DOHH2 (cell line): ENCODE data around the gene RHOT2.

ENCODE experiments used
- EZH2phosphoT487 ChIP-seq: fragments of 200-600 bp; sonication (generic); IDR thresholded peaks from 2 replicates; pipeline ENCODE4 v1.6.1; 2017; ENCODE audit warnings: borderline replicate concordance, mild to moderate bottlenecking, antibody characterized with exemption, low read length, moderate library complexity, mixed read lengths
- TF ChIP-seq, protein P1 (sequence below): fragments of 200-600 bp; sonication (generic); IDR thresholded peaks from one replicate; pipeline ENCODE4 v1.5.1; 2014; ENCODE audit warnings: antibody characterized with exemption, mild to moderate bottlenecking, low read depth, low read length; ENCODE audit not compliant: poor library complexity, severe bottlenecking

DNA sequence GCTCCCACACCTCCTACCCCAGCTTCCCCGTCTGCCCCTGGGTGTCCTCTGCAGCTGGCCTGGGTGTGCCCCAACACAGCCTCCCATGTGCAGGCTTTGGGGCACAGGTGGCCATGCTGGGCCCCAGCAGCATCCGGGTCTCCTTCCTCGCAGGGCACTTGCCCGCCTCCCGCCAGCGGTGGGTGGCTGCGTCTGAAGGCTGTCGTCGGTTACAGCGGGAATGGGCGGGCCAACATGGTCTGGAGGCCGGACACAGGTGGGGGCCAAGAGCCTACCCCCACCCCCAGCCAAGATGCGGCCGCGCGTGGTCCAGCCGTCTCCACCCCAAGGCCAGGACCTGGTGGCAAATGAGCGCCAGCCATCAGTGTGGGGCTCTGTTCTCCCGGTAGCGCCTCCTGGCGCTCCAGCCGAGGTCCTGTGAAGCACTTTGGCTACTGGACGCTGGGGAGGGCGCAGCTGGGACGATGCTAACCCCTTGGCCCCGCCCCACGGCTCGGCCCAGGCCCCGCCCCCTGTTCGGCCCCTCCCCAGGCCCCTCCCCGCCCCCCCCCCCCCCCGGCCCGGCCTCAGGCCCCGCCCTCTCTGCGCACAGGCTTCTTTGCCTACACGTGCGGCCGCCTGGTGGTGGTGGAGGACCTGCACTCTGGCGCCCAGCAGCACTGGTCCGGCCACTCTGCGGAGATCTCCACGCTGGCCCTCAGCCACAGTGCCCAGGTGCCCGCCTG, 7.3 kb upstream of the RHOT2 start:
- TF ChIP-seq, protein P1, sequence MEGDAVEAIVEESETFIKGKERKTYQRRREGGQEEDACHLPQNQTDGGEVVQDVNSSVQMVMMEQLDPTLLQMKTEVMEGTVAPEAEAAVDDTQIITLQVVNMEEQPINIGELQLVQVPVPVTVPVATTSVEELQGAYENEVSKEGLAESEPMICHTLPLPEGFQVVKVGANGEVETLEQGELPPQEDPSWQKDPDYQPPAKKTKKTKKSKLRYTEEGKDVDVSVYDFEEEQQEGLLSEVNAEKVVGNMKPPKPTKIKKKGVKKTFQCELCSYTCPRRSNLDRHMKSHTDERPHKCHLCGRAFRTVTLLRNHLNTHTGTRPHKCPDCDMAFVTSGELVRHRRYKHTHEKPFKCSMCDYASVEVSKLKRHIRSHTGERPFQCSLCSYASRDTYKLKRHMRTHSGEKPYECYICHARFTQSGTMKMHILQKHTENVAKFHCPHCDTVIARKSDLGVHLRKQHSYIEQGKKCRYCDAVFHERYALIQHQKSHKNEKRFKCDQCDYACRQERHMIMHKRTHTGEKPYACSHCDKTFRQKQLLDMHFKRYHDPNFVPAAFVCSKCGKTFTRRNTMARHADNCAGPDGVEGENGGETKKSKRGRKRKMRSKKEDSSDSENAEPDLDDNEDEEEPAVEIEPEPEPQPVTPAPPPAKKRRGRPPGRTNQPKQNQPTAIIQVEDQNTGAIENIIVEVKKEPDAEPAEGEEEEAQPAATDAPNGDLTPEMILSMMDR, result peak; percentile 33
- TF ChIP-seq EZH2phosphoT487, result no peak
